Astrocyte of the spinal cord (primary cell): ENCODE results near the gene CHIT1.

ENCODE experiments used
- DNase-seq: peaks from one replicate; pipeline ENCODE4 v3.0.0; 2011; ENCODE audit warnings: low read depth, low spot score
- H3K4me3 ChIP-seq: 2 replicates; pipeline ENCODE4 v1.5.1; 2011; ENCODE audit warnings: low read depth, mild to moderate bottlenecking, low read length, moderate library complexity
- CTCF ChIP-seq: IDR thresholded peaks from 2 replicates; pipeline ENCODE4 v1.5.1; 2012; ENCODE audit warnings: low read depth, mild to moderate bottlenecking, low read length, inconsistent platforms
- in situ Hi-C: cut with HindIII; loops from 2 replicates; pipeline ENCODE4 v1.10.0; 2017; ENCODE audit warnings: low sequenced_read_pairs

The CHIT1 gene

GRCh38 chr1:203217139-203217655, 12.3 kb downstream of the CHIT1 start:
- no peak overlapping the region for H3K4me3 ChIP-seq
- in situ Hi-C loops = no loop called here
- TF ChIP-seq CTCF = no peak

DNA sequence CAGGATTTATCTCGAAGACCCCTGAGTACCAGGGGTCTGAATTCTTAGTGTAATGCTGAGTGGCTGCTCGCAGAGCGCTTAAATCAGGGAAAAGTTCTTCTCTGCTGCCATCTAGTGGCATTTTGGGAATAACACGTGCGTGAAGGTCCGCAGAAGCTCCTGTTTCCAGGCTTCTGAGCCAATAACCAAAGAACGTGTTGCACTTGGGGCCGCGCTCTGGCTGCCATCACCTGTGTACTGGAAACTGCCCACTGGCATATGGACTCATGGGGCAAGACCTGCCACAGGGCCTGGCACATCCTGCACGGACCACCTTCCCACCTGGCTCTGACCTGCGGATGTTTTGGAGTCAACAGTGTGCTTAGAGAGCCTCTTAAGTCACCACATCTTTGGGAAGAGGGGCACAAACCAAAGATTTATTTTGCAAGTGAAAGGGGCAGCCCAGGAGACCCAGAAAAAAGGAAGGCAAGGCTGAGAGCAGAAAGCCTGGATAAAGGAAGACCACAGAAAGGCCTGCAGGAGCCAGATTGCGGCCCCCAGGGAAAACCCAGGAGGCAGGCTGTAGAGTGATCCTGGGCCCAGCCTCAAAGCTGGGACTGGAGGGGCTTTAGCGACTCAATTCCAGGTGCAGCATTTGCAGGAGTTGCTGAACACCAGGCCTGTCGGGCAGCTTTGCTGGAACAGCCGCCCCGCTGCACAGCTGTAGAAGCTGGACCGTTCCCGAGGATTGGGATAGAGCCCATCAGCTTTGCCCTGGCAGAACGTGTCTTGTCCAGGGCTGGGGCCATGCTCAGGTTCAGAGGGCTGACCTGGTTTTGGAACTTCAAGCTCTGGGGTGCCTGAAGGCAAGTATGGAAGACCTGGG, 13.0 kb downstream of the CHIT1 start:
- in situ Hi-C loops = no loop called here
- no peak overlapping the region for H3K4me3 ChIP-seq
- peak; percentile 60 for TF ChIP-seq CTCF
- peak; percentile 68 for DNase-seq

More at GRCh38 chr1:203217139-203217655, 12.3 kb downstream of the CHIT1 start:
- DNase-seq = no peak

DNA sequence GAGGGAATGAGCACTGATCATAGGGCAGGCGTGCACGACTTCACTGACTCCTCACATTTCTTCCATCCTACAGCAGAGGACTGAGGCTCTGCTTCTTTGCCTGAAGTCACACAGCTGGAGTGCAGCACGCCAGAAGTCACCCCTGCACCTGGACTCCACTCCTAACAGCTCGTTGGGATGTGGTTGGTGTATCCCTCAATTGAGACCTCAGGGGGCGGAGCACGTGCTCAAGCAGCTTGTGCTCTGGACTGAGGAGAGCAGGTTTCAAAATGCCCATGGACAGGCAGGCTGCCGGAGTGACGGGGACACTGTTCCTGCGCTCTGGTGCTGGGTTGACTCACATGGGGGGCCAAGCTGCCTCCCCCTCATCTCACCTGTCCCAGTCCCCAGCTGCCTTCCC, 13.9 kb downstream of the CHIT1 start:
- DNase-seq = no peak
- H3K4me3 ChIP-seq = no peak overlapping the region
- TF ChIP-seq CTCF = no peak
- in situ Hi-C loops = no loop called here

DNA sequence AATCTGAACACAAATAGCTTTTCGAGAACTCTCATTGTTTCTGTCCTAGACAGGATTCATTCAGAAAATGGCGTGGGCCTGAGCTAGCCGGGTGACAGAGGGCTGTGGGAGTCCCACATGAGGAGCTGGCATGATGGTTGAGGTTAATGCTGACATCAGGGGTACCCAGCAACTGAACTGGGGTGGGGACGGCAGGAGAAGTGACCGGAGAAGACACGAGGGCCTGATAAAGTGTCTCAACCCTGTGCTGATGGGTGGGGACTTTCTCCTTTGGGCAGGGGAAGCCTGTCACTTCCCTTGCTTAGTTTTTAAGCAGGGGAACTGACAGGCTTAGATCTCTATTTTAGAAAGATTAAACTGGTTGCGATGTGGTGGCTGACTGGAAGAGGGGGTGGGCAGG, 14.6 kb downstream of the CHIT1 start:
- H3K4me3 ChIP-seq = no peak overlapping the region
- no peak for DNase-seq
- in situ Hi-C loops = no loop called here
- no peak for TF ChIP-seq CTCF

DNA sequence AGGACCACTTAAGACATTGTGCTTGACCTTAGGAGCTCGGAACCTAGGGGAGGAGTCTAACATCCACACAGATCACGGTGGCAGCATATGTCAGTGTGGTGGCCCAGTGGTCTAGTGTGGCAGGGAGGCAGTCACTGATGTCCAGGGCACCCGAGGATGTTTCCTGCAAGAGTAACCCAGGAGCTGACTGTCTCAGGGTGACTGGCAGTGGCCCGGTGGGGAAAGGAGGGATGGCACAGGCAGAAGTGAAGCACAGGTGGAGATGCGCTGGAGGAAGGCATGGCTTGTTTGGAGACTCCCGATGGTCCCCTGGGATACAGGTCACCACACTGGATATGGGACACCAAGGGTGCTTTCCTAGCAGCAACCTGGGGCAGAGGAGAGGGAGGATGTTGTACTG, 16.3 kb downstream of the CHIT1 start:
- in situ Hi-C loops = no loop called here
- DNase-seq = no peak
- no peak overlapping the region for H3K4me3 ChIP-seq
- no peak for TF ChIP-seq CTCF

GRCh38 chr1:203211812-203212211, 17.7 kb downstream of the CHIT1 start:
- H3K4me3 ChIP-seq = no peak overlapping the region
- no peak for TF ChIP-seq CTCF
- no peak for DNase-seq
- in situ Hi-C loops = no loop called here
